Esophagus muscularis mucosa (tissue), 4 donors: ENCODE results near the gene SEMA3G. TPM values are rescaled to one million over a fixed set of nuclear protein-coding genes. Genes with fewer than 3 reads are reported as not detected.

ENCODE experiments used
- DNase-seq: peaks from one replicate; pipeline ENCODE4 v3.0.0-alpha.2; 2017; ENCODE audit errors: extremely low spot score
- H3K27ac ChIP-seq, 4 donors: fragments of 200-600 bp; sonication (generic); replicated peaks in 1 of 4; 1 replicate in 3 of 4; 2 replicates in 1 of 4; pipeline ENCODE4 v1.5.1; 2016 to 2019; ENCODE audit warnings: mild to moderate bottlenecking in 1 of 4
- H3K27me3 ChIP-seq, 4 donors: fragments of 200-600 bp; sonication (generic); one replicate each; pipeline versions ENCODE4 v1.5.1 to v1.6.0; 2016 to 2019
- H3K36me3 ChIP-seq, 4 donors: fragments of 200-600 bp; sonication (generic); one replicate each; pipeline ENCODE4 v1.5.1; 2016 to 2019
- H3K4me1 ChIP-seq, 4 donors: fragments of 200-600 bp; sonication (generic); one replicate each; pipeline ENCODE4 v1.5.1; 2016 to 2019
- H3K4me3 ChIP-seq, 4 donors: fragments of 200-600 bp; sonication (generic); 1 replicate in 2 of 4; 2 replicates in 2 of 4; pipeline ENCODE4 v1.5.1; 2016 to 2019; ENCODE audit warnings: mild to moderate bottlenecking in 4 of 4, moderate library complexity in 1 of 4
- H3K9me3 ChIP-seq, 4 donors: fragments of 200-600 bp; sonication (generic); 1 replicate in 3 of 4; 2 replicates in 1 of 4; pipeline ENCODE4 v1.5.1; 2016 to 2019
- CTCF ChIP-seq, 3 experiments: fragments of 200-600 bp in 2 of 3; fragments of 450-650 bp in 1 of 3; sonication (generic) in 2 of 3; IDR thresholded peaks; one replicate each; pipeline ENCODE4 v1.5.1; 2017 to 2019; ENCODE audit warnings: antibody characterized with exemption in 3 of 3, mild to moderate bottlenecking in 2 of 3, moderate library complexity in 1 of 3
- EP300 ChIP-seq: sonication (generic); formaldehyde crosslinking; IDR thresholded peaks from one replicate; pipeline ENCODE4 v1.6.1; 2017; ENCODE audit warnings: antibody characterized with exemption
- POLR2A ChIP-seq: fragments of 450-650 bp; IDR thresholded peaks from one replicate; pipeline ENCODE4 v1.6.1; 2017; ENCODE audit warnings: antibody characterized with exemption, moderate library complexity, mild to moderate bottlenecking, low read depth
- POLR2AphosphoS5 ChIP-seq, 2 donors: sonication (generic); formaldehyde crosslinking; IDR thresholded peaks; one replicate each; pipeline ENCODE4 v1.6.1; 2017; ENCODE audit warnings: antibody characterized with exemption in 2 of 2
- WGBS: methylation state at CpG from one replicate; pipeline ENCODE4 v1.1.5; 2018; 5-methylcytosine and 5-hydroxymethylcytosine counted together
- intact Hi-C: fragments of 100-400 bp; cut with DNase I; formaldehyde crosslinking; loops from one replicate; pipeline ENCODE4 v1.15.1; 2023
- total RNA-seq, 4 donors: library from RNA; depleted of rRNA; stranded (reverse); fragments of >200 nt; gene quantifications; one replicate each; pipeline versions ENCODE4 v1.1.0 to v1.2.1, GENCODE V29; 2016

The SEMA3G gene
- total RNA-seq, 4 donors from 2014 or later, result 7.1 to 39.2 (median 22.2) TPM

- Histone ChIP-seq H3K27me3 (no peaks in the 10 kb centered on the region), H3K4me3 (no peak overlapping the region), H3K9me3 (no peaks in the 10 kb centered on the region), H3K36me3 (peaks cover 67 to 98% (median 86%) of the 10 kb centered on the region in 4 donors), H3K27ac (peak overlapping the region in 3 of 4 donors; percentile 0 to 30 (median 17)), H3K4me1 (peaks cover 14 to 33% (median 19%) of the 10 kb centered on the region in 4 donors)
- intact Hi-C loops, result loop anchor here (10.0 kb wide), 1 partner anchor 206 kb away; the partner anchor contains the start of genes GNL3 and PBRM1
- no peak for DNase-seq
- TF ChIP-seq CTCF (IDR thresholded peaks at IDR 0.05), result no peak
- TF ChIP-seq EP300, result no peak
- TF ChIP-seq POLR2A, result no peak
- no peak for TF ChIP-seq POLR2AphosphoS5 (IDR thresholded peaks at IDR 0.05)
- 98% methylated on average over 7 of the region's 7 CpGs for WGBS
Measured at GRCh38 chr3:52479037-52479876, 34.4 kb upstream of the SEMA3G start.

GRCh38 chr3:52477796-52478095, 32.8 kb upstream of the SEMA3G start:
- intact Hi-C loops, result loop anchor here (10.0 kb wide), 1 partner anchor 207 kb away; the partner anchor contains the start of genes GNL3 and PBRM1
- no peak overlapping the region for H3K4me3 ChIP-seq
- no peak overlapping the region for H3K27ac ChIP-seq
- no peak for TF ChIP-seq POLR2A
- no peak for TF ChIP-seq EP300
- no peak for TF ChIP-seq POLR2AphosphoS5 (IDR thresholded peaks at IDR 0.05)
- TF ChIP-seq CTCF (IDR thresholded peaks at IDR 0.05), result no peak
- no peaks in the 10 kb centered on the region for H3K9me3 ChIP-seq
- 88% methylated on average over 6 of the region's 6 CpGs for WGBS
- peaks cover 76 to 100% (median 98%) of the 10 kb centered on the region in 4 donors for H3K36me3 ChIP-seq
- peaks cover 2 to 18% (median 6%) of the 10 kb centered on the region in 4 donors for H3K4me1 ChIP-seq
- H3K27me3 ChIP-seq, result no peaks in the 10 kb centered on the region
- no peak for DNase-seq

GRCh38 chr3:52477076-52477795, 32.3 kb upstream of the SEMA3G start:
- Histone ChIP-seq H3K4me3 (no peak overlapping the region), H3K9me3 (no peaks in the 10 kb centered on the region), H3K27ac (no peak overlapping the region), H3K27me3 (no peaks in the 10 kb centered on the region), H3K36me3 (peaks cover 81 to 100% (median 99%) of the 10 kb centered on the region in 4 donors), H3K4me1 (peaks cover 4 to 15% (median 8%) of the 10 kb centered on the region in 4 donors)
- no peak for TF ChIP-seq POLR2A
- TF ChIP-seq CTCF (IDR thresholded peaks at IDR 0.05), result no peak
- TF ChIP-seq EP300, result no peak
- TF ChIP-seq POLR2AphosphoS5 (IDR thresholded peaks at IDR 0.05), result no peak
- DNase-seq, result no peak
- WGBS, result 87% methylated on average over 16 of the region's 16 CpGs
- intact Hi-C loops, result loop anchor here (10.0 kb wide), 1 partner anchor 208 kb away; the partner anchor contains the start of genes GNL3 and PBRM1

GRCh38 chr3:52473026-52473425, 28.1 kb upstream of the SEMA3G start:
- 81% methylated on average over 2 of the region's 5 CpGs for WGBS

More at GRCh38 chr3:52473026-52473425, 28.1 kb upstream of the SEMA3G start:
- peak overlapping the region in 2 of 4 donors; percentile 7 to 20 for H3K27ac ChIP-seq
- H3K9me3 ChIP-seq, result no peaks in the 10 kb centered on the region
- H3K4me1 ChIP-seq, result peaks cover 28 to 50% (median 36%) of the 10 kb centered on the region in 4 donors
- H3K27me3 ChIP-seq, result no peaks in the 10 kb centered on the region
- TF ChIP-seq POLR2AphosphoS5 (IDR thresholded peaks at IDR 0.05) (no peak), EP300 (no peak), POLR2A (no peak), CTCF (IDR thresholded peaks at IDR 0.05) (no peak)
- peaks cover 56 to 77% (median 74%) of the 10 kb centered on the region in 4 donors for H3K36me3 ChIP-seq
- intact Hi-C loops, result loop anchor here (5.0 to 10.0 kb wide), 2 partner anchors 59 to 212 kb away; partner anchors contain the start of genes GNL3, NT5DC2 and PBRM1
- H3K4me3 ChIP-seq, result no peak overlapping the region
- DNase-seq, result no peak
